ENCODE data around the gene ZNF30.

GRCh38 chr19:34938886-34939285 lies 12.2 kb downstream of the ZNF30 start:
- TF ChIP-seq CTCF (IDR thresholded peaks at IDR 0.05; ENCODE audit: poor library complexity) (no peak), EZH2 (IDR thresholded peaks at IDR 0.05; ENCODE audit: borderline replicate concordance) (no peak)
